ENCODE measurements around the gene HSD17B8. TPM values are rescaled to one million over a fixed set of nuclear protein-coding genes. Genes with fewer than 3 reads are reported as not detected.

The HSD17B8 gene
- 4.9 and 16.4 TPM in 2 replicates for total RNA-seq

DNA sequence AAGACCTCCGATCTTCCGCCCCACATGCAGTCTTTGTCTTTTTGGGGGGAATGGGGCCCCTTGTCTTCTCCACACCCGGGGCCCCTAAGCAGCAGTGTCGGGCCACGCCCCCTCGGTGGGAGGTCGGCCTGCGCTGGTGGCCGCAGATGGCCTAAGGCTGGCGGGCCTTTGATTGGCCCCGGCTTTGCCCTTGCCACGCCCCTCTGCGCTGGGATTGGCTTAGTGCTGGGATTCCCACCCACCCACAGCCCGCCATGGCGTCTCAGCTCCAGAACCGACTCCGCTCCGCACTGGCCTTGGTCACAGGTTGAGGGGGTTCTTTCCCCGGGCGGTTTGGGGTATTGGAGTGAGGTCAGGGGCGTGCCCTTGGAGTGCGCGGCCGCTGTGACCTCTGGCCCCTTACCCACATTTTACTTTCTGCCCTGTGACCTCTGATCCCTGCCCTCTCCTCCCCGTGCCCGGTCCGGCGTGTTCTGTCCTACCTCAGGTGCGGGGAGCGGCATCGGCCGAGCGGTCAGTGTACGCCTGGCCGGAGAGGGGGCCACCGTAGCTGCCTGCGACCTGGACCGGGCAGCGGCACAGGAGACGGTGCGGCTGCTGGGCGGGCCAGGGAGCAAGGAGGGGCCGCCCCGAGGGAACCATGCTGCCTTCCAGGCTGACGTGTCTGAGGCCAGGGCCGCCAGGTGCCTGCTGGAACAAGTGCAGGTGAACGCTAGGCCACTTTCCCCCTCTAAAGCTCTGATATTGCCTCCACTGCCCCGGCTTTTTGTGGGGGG is at the start of gene HSD17B8:
Gene HSD17B8, plus strand, starts transcription at position 241 of the 776 bp plus-strand sequence. Its CDS starts 14 bp downstream, at position 255.

DNA sequence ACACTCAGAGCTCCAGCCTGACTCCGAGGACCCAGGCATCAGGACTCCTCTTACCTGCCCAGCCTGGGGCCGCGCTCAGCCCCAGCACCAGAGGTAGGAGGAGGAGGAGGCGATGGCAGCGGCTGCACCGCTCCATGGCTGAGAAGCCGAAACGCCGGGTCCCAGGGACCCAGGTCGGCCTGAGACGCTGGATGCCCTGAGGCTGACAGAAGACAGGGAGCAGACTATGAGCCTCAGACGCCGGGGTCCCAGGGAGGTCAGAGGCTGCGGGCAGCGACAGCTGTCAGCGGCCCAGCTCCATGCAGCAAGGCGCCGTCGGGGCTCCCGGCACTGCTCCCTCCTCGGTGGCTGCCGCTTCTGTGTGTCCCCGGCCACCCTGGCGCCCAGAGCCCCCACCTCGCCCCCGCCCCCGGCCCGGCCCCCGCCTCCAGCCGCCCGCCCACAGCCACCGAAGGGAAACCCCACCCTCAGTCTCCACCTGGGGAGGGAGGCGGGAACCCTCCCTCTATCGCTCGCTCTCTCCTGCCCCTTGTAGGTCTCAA is 12.3 kb upstream of the HSD17B8 start, which contains the start of gene COL11A2:
Gene COL11A2, minus strand, starts transcription at position 363 of the 542 bp plus-strand sequence. Its CDS starts 227 bp downstream, at position 136.

DNA sequence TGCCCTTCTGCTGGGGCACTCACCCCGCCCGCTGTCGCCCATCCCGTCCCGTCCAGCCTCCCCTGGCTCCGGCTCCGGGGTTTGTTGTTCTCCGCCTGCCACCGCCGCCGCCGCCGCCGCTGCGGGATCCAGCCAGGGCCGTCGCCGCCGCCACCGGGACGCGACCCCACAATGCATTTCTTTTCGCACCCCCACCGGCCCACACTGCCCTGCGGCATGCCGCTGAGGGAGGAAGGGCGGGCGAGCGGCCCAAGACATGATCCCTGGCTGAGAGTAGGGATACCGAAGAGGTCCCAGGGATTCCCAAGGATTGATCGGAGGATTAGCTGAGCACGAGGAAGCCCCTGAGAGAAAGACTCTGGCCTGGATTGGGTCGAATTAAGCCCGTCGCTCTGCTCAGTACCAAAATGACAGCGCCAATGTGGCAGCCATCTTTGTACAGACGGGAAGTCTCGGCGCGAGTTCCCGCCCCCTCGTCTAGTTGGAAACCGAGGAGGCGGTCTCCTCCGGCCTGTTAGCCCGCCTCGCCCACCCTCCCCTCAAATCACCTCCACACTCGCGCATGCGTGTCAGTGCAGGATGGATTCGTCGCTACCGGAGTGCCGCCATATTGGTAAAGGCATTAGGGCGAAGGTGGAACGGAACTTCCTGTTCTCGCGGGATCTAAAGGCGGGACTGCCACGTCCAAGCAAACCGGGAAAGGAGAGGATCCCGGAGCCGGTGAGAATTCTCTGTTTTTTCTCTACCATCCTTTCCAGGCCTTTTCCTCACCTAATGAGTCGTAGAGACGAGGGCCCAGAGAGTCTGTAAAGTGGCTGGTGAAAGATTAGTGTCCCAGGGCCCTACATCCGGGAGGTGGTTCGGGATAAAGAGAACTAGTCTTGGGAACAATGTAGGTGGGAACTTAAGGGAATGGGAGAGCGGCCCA is 4.0 kb upstream of the HSD17B8 start, which contains the start of the genes RXRB and SLC39A7:
Gene RXRB, minus strand, starts transcription at position 447 of the 928 bp plus-strand sequence. Its CDS starts 189 bp downstream, at position 258.
Gene SLC39A7, plus strand, starts transcription at position 649 of the 928 bp plus-strand sequence. CDS start 379 bp downstream, outside the sequence.

DNA sequence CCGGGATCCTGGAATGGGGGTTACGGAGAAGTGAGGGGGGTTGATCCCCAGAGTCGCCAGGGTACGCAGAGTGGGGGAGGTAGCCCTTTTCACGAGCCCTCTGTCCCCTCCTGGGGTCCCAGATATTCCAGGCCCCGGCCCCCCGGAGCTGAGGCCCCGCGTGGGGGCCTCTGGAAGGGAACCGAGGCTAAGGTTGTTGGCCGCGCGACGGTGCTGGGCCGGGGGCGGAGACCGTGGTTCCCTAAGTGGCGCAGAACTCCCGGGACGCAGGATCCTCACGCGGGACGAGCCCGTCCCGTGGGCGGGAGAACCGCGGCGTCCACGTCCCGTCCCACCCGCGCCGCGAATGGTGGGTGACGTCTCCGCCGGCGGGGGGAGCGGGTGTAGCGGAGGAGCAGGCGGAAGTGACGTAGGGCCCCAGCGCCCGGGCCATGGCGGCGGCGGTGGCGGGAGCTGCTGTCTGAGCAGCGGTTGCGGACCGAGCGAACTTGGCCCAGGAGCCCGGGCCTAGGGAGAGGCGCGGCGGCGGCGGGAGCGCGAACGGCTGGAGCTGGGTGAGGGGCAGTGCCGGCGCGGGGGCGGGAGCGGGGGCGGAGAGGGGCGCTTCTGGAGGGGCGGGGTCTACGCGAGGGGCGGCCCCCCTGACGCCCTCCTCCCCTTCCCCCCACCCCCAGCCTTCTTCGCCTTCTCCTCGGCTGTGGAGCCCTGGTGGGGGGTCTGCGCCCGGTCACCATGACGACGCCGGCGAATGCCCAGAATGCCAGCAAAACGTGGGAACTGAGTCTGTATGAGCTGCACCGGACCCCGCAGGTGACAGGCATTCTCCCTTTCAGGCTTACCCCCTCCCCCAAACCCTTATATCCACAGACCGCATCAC is 3.9 kb downstream of the HSD17B8 start, which contains the start of gene RING1:
Gene RING1, plus strand, starts transcription at position 410 of the 877 bp plus-strand sequence. Its CDS starts 323 bp downstream, at position 733.

Other genes starting within 250 kb of the HSD17B8 start
- 68.0 and 115 TPM in 2 replicates for gene BRD2, start 236.1 kb upstream of the HSD17B8 start, total RNA-seq
- gene HLA-DOA, start 195.1 kb upstream of the HSD17B8 start, total RNA-seq: 0.16 TPM in 1 of 2 replicates, not detected in the other
- gene HLA-DPA1, start 131.0 kb upstream of the HSD17B8 start, total RNA-seq: 1.3 and 1.8 TPM in 2 replicates
- 20.7 and 48.1 TPM in 2 replicates for gene HLA-DPB1, start 128.7 kb upstream of the HSD17B8 start, total RNA-seq
- gene COL11A2, start 12.2 kb upstream of the HSD17B8 start, total RNA-seq: 0.16 TPM in 1 of 2 replicates, not detected in the other
- gene RXRB, start 4.0 kb upstream of the HSD17B8 start, total RNA-seq: 18.2 and 30.1 TPM in 2 replicates
- gene SLC39A7, start 3.8 kb upstream of the HSD17B8 start, total RNA-seq: 125 and 202 TPM in 2 replicates
- 17.8 and 22.0 TPM in 2 replicates for gene RING1, start 3.8 kb downstream of the HSD17B8 start, total RNA-seq
- 26.1 and 26.4 TPM in 2 replicates for gene VPS52, start 67.2 kb downstream of the HSD17B8 start, total RNA-seq
- 6,636 and 7,005 TPM in 2 replicates for gene RPS18, start 67.4 kb downstream of the HSD17B8 start, total RNA-seq
- gene B3GALT4, start 72.5 kb downstream of the HSD17B8 start, total RNA-seq: 3.6 and 6.8 TPM in 2 replicates
- 52.8 and 61.5 TPM in 2 replicates for gene WDR46, start 84.6 kb downstream of the HSD17B8 start, total RNA-seq
- gene PFDN6, start 84.9 kb downstream of the HSD17B8 start, total RNA-seq: 47.4 and 68.0 TPM in 2 replicates
- gene RGL2, start 94.3 kb downstream of the HSD17B8 start, total RNA-seq: 36.6 and 37.5 TPM in 2 replicates
- gene TAPBP, start 109.4 kb downstream of the HSD17B8 start, total RNA-seq: 101 and 167 TPM in 2 replicates
- gene ZBTB22, start 113.1 kb downstream of the HSD17B8 start, total RNA-seq: 17.6 and 20.3 TPM in 2 replicates
- gene DAXX, start 118.3 kb downstream of the HSD17B8 start, total RNA-seq: 35.0 and 54.7 TPM in 2 replicates
- gene KIFC1, start 187.2 kb downstream of the HSD17B8 start, total RNA-seq: 13.1 and 31.4 TPM in 2 replicates
- gene PHF1, start 206.4 kb downstream of the HSD17B8 start, total RNA-seq: 20.2 and 20.4 TPM in 2 replicates
- 205 and 287 TPM in 2 replicates for gene CUTA, start 213.5 kb downstream of the HSD17B8 start, total RNA-seq
- gene SYNGAP1, start 215.4 kb downstream of the HSD17B8 start, total RNA-seq: 3.5 and 13.7 TPM in 2 replicates
- gene ZBTB9, start 249.9 kb downstream of the HSD17B8 start, total RNA-seq: 3.0 and 4.9 TPM in 2 replicates

Data from epithelial cell of alveolus of lung (primary cell).